HFF-Myc (cell line): Measurements from ENCODE around the gene CDK4.
A peak's percentile ranks its signal among the peaks of the same experiment; 100 is the strongest.

ENCODE experiments used
- DNase-seq: peaks from one replicate; pipeline ENCODE4 v3.0.0-alpha.2; 2011; ENCODE audit warnings: low read depth; ENCODE audit errors: extremely low read depth
- H3K4me3 ChIP-seq: replicated peaks from 2 replicates; pipeline ENCODE4 v1.5.1; 2011; ENCODE audit warnings: low read depth, mild to moderate bottlenecking, control low read depth, low read length
- TF ChIP-seq, protein P1 (sequence below): IDR thresholded peaks from 2 replicates; pipeline ENCODE4 v1.5.1; 2012; ENCODE audit warnings: mild to moderate bottlenecking, low read depth, low read length, control low read depth; ENCODE audit errors: missing control alignments

CDK4 gene

DNA sequence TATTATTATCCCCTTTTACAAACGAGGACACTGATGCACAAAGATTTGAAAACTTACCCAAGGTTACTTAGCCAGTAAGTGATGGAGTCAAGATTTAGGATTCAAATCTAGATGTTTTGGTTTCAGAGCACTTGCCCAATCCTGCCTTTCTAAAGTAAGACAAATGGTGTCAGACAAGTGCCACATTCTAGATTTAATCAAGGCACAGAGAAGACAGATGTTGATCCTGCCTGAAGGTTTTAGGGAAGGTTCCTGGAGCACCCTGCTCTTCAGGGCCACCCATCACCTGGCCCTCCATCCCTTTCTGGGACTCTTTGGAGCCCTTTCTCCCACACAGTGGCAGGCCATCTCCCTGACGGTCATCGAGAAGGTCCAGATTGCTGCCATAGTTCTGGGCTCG, 5.7 kb upstream of the CDK4 start:
- DNase-seq: no peak
- no peak overlapping the region for H3K4me3 ChIP-seq
- TF ChIP-seq, protein P1, sequence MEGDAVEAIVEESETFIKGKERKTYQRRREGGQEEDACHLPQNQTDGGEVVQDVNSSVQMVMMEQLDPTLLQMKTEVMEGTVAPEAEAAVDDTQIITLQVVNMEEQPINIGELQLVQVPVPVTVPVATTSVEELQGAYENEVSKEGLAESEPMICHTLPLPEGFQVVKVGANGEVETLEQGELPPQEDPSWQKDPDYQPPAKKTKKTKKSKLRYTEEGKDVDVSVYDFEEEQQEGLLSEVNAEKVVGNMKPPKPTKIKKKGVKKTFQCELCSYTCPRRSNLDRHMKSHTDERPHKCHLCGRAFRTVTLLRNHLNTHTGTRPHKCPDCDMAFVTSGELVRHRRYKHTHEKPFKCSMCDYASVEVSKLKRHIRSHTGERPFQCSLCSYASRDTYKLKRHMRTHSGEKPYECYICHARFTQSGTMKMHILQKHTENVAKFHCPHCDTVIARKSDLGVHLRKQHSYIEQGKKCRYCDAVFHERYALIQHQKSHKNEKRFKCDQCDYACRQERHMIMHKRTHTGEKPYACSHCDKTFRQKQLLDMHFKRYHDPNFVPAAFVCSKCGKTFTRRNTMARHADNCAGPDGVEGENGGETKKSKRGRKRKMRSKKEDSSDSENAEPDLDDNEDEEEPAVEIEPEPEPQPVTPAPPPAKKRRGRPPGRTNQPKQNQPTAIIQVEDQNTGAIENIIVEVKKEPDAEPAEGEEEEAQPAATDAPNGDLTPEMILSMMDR: no peak

DNA sequence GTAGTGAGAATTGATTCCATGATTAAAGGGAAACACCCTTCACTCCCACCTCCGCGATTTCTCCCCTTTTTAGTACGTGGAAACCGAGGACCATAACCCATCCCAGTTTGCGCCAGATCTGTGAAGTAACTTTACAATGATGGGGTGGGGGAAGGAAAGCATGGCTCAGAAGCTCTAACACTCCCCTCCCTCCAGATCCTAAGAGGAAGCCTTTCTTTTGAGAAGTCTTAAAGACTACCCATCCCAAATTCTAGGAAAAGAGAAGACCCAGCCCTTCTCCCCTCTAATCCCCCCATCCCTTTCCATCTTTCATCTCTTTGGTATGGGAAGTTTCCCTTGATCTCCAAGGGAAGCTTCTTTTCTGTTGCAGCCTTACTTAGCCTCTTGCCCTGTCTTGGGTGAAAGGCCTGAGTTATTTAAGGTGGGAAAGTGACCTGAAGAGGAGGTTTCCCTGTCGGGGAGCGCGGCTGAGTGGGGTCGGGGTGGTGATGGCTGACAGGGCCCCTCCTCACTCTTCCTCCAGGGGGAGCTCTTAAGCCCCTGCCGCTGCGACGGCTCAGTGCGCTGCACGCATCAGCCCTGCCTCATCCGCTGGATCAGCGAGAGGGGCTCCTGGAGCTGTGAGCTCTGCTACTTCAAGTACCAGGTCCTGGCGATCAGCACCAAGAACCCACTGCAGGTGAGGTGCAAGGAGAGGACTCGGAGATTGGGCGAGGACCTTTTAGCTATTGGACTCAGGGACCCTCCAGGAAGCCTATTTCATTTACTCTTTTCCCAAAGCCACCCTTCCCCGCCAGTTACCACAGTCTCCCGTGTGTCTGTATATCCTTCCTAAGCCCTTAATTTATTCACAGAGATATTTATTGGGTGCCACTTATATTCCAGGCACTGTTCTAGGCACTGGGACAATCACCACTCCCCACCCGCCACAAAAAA, 4.6 kb upstream of the CDK4 start:
- no peak for DNase-seq
- no peak overlapping the region; the same call in 1 of the 2 replicates for H3K4me3 ChIP-seq
- TF ChIP-seq, protein P1: peak; percentile 61

DNA sequence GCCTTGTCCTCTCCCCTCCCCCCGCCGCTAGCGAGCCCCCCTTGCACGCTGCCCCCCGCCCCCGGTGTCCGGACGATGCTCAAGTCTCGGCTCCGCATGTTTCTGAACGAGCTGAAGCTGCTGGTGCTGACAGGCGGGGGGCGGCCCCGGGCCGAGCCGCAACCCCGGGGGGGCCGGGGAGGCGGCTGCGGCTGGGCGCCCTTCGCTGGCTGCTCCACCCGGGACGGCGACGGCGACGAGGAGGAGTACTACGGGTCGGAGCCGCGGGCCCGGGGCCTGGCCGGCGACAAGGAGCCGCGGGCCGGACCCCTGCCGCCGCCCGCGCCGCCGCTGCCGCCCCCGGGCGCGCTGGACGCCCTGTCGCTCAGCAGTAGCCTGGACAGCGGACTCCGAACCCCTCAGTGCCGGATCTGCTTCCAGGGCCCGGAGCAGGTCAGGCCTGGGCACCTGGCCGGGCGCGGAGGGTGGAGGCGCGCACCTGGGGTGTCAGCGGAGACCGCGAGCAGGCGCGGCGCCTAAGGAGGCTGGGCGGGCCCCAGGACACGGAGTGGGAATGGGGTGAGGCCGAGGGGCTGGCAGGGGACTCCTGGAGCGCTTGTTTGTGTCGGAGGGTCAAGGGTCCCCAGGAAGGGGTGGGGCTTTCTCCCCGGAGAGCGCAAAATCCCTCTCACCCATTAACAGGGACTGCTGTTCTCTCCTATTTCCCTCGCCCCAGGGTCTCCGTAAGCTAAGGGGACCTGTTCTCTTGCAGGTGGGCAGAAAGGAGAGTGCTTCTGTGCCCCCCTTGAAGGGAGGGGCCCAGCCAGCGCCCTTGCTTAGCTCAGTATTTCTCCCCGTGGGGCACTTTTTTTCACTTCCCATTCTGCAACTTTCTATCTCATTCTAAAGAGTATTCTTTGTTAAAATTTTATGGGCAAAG, 3.6 kb upstream of the CDK4 start:
- H3K4me3 ChIP-seq: peak overlapping the region; percentile 47
- TF ChIP-seq, protein P1: no peak
- no peak for DNase-seq

DNA sequence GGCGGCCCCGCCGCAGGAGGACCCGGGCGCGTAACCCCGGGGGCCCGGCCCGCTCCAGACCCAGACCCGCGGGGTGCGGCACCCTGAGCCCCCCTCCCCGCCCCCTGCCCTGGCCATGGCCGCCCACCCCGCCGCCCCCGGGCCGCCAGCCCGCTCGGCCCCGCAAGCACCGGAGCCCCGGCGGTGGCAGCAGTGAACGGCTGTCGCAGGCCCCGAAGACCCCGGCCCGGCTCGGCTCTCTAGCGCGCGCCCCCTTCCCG, 3.0 kb upstream of the CDK4 start:
- DNase-seq: no peak
- TF ChIP-seq, protein P1: no peak
- peak overlapping the region; percentile 47 for H3K4me3 ChIP-seq

DNA sequence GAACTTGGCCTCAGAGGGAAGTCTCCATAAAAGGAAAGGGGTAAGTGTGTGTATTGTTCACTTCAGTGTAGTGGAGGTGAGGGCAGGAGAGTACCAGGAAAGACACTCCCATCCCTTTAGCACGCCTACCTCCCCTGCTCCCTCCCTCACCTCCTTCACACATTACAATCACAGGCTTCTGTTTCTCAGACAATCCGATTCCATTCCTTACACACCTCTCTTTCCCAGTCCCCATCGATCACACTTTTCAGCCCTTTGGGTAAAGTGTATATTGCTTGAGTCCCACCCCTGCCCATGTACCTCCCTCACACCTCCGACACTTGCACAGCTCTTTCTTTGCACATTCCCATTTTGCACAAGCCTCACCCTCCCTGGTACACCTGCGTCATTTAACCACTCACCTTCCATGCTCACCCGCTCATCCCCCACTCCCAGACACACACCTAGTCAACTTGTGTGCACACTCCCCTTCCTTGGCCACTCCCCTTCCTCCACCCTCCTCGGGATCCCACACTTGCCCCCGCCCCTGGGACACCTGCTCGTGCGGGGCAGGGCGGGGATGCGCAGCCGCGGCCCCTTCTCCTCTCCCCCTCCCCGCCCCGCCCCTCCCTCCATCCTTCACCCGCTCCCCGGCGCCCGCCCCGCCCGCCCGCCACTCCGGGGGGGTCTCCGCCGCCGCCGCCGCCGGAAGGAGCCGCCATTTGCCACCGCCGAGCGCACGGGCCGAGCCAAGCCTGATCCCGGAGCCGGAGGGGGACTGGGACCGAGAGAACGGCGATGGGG, 2.5 kb upstream of the CDK4 start, which contains the start of gene MARCHF9:
TSS of gene MARCHF9 (plus strand) at position 693 of the 783 bp plus-strand sequence. CDS start 426 bp downstream, outside the sequence.
- H3K4me3 ChIP-seq: peak within 1 kb of the TSS; percentile 47
- no peak for DNase-seq
- TF ChIP-seq, protein P1: no peak

DNA sequence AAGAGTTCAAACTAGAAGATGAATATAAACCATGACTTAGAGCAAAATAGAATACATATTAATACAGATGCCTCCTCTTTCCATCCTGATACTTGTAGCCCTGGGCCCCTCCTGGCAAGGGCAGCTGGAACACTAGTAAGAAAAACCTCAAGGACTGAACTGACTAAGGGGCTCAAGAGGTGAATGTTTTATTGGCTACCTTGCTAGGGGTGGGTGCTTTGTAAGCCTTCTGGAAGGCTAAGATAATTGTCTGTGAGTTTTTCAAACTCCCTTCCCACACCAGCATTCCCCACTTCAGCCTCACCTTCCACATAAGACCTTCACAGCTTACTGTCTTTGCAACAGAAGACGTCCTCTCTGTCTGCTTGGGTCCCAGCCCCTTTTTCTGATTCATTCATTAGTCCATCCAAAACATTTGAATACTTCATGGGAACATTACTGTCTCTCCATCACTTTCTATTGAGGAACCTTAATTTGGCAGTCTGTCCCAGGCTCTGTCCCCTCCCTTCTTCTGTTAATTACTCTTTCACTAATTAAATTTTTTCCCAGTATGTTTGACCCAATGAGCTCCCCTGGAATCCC, 1.7 kb upstream of the CDK4 start:
- H3K4me3 ChIP-seq: no peak overlapping the region
- TF ChIP-seq, protein P1: no peak
- DNase-seq: no peak
